ENCODE data around the gene MCOLN2. TPM values are rescaled to one million over a fixed set of nuclear protein-coding genes. Genes with fewer than 3 reads are reported as not detected.

The MCOLN2 gene
- polyA plus RNA-seq, 1 donor from 2014 or later = not detected

- Histone ChIP-seq H3K27me3 (ENCODE audit: insufficient read depth, low read depth, low read length) (no peaks in the 10 kb centered on the region), H3K27ac (ENCODE audit: low read length) (no peak overlapping the region), H3K9me3 (ENCODE audit: low read length) (no peaks in the 10 kb centered on the region), H3K4me2 (ENCODE audit: low read length) (no peak overlapping the region), H3F3A (ENCODE audit: insufficient read depth, low read length, poor library complexity, severe bottlenecking) (no peaks in the 10 kb centered on the region), H3K9me2 (ENCODE audit: insufficient read depth, low read length) (no peaks in the 10 kb centered on the region), H3K9ac (ENCODE audit: low read length) (no peak overlapping the region), H3K36me3 (ENCODE audit: insufficient read depth, low read length) (no peaks in the 10 kb centered on the region), H2AFZ (ENCODE audit: low read depth, low read length) (no peak overlapping the region), H3K79me2 (replicated peaks; ENCODE audit: insufficient read depth, low read length) (no peaks in the 10 kb centered on the region), H4K20me1 (ENCODE audit: insufficient read depth) (no peaks in the 10 kb centered on the region), H3K4me3 (ENCODE audit: low read length) (no peak overlapping the region)
- no peak for TF ChIP-seq POLR2AphosphoS5 (IDR thresholded peaks at IDR 0.05)
- TF ChIP-seq TAF1 (IDR thresholded peaks at IDR 0.05; ENCODE audit: low read depth) = no peak
- TF ChIP-seq, protein P1, sequence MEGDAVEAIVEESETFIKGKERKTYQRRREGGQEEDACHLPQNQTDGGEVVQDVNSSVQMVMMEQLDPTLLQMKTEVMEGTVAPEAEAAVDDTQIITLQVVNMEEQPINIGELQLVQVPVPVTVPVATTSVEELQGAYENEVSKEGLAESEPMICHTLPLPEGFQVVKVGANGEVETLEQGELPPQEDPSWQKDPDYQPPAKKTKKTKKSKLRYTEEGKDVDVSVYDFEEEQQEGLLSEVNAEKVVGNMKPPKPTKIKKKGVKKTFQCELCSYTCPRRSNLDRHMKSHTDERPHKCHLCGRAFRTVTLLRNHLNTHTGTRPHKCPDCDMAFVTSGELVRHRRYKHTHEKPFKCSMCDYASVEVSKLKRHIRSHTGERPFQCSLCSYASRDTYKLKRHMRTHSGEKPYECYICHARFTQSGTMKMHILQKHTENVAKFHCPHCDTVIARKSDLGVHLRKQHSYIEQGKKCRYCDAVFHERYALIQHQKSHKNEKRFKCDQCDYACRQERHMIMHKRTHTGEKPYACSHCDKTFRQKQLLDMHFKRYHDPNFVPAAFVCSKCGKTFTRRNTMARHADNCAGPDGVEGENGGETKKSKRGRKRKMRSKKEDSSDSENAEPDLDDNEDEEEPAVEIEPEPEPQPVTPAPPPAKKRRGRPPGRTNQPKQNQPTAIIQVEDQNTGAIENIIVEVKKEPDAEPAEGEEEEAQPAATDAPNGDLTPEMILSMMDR (IDR thresholded peaks at IDR 0.05; ENCODE audit: poor library complexity, severe bottlenecking) = no peak
- no peak for TF ChIP-seq EP300 (conservative IDR thresholded peaks at IDR 0.05; ENCODE audit: poor library complexity, severe bottlenecking)
- no peak for TF ChIP-seq SMC3 (conservative IDR thresholded peaks at IDR 0.05; ENCODE audit: poor library complexity)
- TF ChIP-seq MXI1 (conservative IDR thresholded peaks at IDR 0.05; ENCODE audit: poor library complexity, severe bottlenecking) = no peak
- TF ChIP-seq REST (IDR thresholded peaks at IDR 0.05; ENCODE audit: borderline replicate concordance) = no peak
- TF ChIP-seq RAD21 (conservative IDR thresholded peaks at IDR 0.05) = no peak
- TF ChIP-seq EZH2 (IDR thresholded peaks at IDR 0.05; ENCODE audit: borderline replicate concordance, insufficient read depth, low read length, poor library complexity, severe bottlenecking) = no peak
These were observed 63.8 kb downstream of the MCOLN2 start for GRCh38 chr1:84933011-84933611.

DNA sequence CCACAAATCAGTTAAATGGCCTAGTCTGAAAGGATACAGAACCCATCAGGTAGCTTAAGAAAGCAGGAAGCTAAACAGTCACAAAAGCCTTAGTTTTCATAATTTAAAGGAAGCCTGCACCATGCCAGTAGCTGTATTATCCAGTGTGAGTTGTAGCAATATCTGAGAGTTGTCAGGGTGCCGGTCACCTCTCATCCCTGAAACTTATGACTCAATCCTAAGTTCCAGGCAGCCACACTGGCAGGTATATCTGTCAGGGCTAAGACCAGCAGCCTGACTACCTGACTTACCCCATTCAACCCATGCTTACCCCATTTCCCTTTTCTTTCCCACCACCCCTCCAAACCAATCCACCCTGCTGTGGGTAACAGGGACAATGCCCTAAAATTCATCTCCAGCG lies 66.1 kb downstream of the MCOLN2 start:
- no peak overlapping the region for H3K9ac ChIP-seq (ENCODE audit: low read length)
- H3F3A ChIP-seq (ENCODE audit: insufficient read depth, low read length, poor library complexity, severe bottlenecking) = no peaks in the 10 kb centered on the region
- H3K9me2 ChIP-seq (ENCODE audit: insufficient read depth, low read length) = no peaks in the 10 kb centered on the region
- no peak overlapping the region for H3K4me3 ChIP-seq (ENCODE audit: low read length)
- no peak overlapping the region for H3K4me2 ChIP-seq (ENCODE audit: low read length)
- no peak overlapping the region for H2AFZ ChIP-seq (ENCODE audit: low read depth, low read length)
- H3K79me2 ChIP-seq (replicated peaks; ENCODE audit: insufficient read depth, low read length) = no peaks in the 10 kb centered on the region
- no peaks in the 10 kb centered on the region for H3K36me3 ChIP-seq (ENCODE audit: insufficient read depth, low read length)
- no peaks in the 10 kb centered on the region for H3K9me3 ChIP-seq (ENCODE audit: low read length)
- no peaks in the 10 kb centered on the region for H3K27me3 ChIP-seq (ENCODE audit: insufficient read depth, low read depth, low read length)
- no peaks in the 10 kb centered on the region for H4K20me1 ChIP-seq (ENCODE audit: insufficient read depth)
- no peak for TF ChIP-seq EZH2 (IDR thresholded peaks at IDR 0.05; ENCODE audit: borderline replicate concordance, insufficient read depth, low read length, poor library complexity, severe bottlenecking)
- TF ChIP-seq, protein P1 (IDR thresholded peaks at IDR 0.05; ENCODE audit: poor library complexity, severe bottlenecking) = no peak
- no peak for TF ChIP-seq REST (IDR thresholded peaks at IDR 0.05; ENCODE audit: borderline replicate concordance)
- no peak overlapping the region for H3K27ac ChIP-seq (ENCODE audit: low read length)
